GM19328 (cell line): ENCODE results near the gene IRAG1.
"Not testable (repeated sequence)": the region's sequence is repeated elsewhere in the genome, so short reads cannot be mapped to it uniquely, and the experiment has no call there.

ENCODE experiments used
- ATAC-seq: cut with Tn5 transposase; IDR thresholded peaks from one replicate; pipeline ENCODE4 v1.9.1; 2021; ENCODE audit warnings: mild to moderate bottlenecking, moderate library complexity; ENCODE audit not compliant: unreplicated experiment

The IRAG1 gene

DNA sequence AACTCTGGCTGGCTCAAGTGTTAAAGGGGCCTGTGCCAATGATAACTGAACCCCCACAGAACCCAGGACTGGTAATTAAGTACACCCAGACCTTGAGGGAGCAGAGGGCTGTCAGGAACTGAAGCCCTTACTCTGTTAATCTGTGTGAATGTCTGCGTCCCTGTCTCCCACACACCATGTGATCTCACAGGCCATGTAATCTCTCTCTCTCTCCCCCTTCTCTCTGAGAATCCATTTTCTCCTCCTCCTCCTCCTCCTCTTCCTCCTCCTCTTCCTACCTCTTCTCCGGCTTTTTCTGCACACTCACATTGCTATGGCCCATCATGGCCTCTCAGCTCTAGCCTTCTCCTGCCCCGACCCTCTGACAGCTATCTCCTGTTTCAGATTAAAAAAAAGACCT, 14.6 kb upstream of the IRAG1 start:
- no peak for ATAC-seq

DNA sequence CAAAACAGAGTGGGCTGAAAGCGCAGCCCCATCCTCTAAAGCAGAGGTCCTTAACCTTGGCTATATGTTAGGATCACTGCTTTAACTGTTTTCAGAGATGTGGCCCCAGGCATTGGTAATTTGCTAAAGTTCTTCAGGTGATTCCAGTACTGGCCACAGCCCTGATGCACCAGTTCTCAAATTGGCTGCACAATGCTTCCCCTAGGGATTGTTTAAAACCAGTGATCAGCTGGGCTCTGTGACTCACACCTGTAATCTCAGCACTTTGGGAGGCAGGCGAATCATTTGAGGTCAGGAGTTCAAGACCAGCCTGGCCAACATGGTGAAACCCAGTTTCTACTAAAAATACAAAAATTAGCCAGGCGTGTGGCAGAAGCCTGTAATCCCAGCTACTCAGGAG, 8.4 kb upstream of the IRAG1 start:
- no peak for ATAC-seq

DNA sequence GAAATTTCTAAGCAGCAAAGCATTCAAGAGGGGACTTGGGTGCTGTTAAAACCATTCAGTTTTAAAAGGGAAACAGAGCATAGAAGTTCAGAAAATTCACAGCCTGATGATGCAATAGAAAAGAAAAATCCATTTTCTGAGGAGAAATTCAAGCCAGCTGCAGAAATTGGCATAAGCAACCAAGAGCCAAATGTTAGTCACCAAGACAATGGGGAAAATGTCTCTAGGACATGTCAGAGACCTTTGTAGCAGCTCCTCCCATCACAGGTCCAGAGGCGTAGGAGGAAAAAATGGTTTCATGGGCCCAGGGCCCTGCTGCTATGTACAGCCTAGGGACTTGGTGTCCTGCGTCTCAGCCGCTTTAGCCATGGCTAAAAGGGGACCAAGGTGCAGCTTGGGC, 5.5 kb upstream of the IRAG1 start:
- no peak for ATAC-seq

DNA sequence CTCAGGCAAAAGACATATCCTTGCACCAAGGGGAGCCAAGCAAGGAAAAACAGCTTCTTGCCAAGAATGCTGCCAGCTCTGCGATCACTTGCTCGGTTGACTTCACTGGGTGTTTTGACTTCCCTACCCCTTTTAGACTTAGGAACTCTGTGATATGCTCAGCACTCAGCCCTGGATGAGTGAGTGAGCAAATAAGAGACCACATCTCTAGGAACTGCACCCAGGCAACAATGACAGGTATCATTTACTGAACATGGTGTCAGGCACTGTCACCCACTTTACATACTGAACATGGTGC, 3.7 kb upstream of the IRAG1 start:
- ATAC-seq, result no peak

- no peak for ATAC-seq
Observed at GRCh38 chr11:10696468-10697322, 3.1 kb upstream of the IRAG1 start.

GRCh38 chr11:10695833-10696232, 2.3 kb upstream of the IRAG1 start:
- no peak for ATAC-seq

GRCh38 chr11:10694486-10695239, 1.1 kb upstream of the IRAG1 start:
- ATAC-seq, result no peak

GRCh38 chr11:10692531-10693115, 932 bp downstream of the IRAG1 start:
- ATAC-seq, result no peak

DNA sequence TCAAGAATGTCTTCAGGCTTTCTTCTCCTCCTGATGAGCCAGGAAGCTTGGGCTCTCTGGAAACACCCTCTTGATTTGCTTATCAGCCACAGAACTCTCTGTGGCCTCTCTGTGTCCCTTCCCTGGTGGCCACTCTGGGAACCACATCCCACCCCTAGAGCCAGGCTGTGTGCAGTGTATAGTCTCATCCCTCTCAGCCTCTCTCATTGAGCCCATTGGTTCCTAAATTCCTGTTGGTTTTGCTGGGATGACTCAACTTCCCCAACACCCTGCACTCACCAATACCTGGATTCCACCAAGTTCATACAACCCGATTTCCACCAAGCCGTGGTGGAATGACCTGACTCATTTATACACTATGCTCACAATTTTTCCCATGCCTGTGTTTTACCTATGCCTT, 5.2 kb downstream of the IRAG1 start:
- ATAC-seq, result no peak

DNA sequence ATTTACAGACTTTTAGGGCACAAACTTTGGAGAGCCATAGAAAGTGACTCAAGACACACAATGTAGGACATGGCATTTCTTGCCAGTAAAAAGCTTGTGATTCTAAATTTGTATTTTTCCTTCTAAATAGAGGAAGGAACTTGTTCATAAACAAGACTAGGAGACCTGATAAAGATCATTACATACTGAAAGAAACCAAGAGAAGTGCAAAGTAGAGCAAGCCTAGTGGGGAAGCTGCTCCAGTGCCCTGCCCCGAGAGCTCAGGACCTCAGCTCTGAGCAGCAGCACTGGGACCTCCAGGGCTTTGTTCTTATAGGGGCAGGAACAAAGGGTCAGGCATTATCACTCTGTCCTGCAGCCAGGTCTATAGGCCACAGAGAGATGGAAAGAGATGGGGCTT, 7.2 kb downstream of the IRAG1 start:
- ATAC-seq, result no peak

DNA sequence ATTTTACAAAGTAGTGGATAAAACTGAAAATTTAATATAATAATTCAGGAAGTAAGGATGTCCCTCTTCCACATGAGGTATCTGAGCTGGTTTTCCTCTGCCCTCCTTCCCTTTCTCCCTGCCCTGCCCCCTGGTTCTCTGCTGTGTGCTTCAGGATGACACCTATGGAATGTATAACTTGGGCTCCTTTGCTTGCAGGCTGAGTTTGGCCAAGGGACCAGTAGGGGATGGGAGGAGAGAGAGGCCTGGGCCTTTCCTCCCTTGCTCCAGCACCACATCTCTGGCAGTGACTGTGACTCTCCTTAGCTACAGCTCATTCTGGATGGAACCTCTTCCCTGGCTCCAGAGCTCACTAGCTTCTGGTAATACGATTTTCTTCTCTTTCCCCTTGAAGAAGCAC, 10.1 kb downstream of the IRAG1 start:
- ATAC-seq, result no peak

DNA sequence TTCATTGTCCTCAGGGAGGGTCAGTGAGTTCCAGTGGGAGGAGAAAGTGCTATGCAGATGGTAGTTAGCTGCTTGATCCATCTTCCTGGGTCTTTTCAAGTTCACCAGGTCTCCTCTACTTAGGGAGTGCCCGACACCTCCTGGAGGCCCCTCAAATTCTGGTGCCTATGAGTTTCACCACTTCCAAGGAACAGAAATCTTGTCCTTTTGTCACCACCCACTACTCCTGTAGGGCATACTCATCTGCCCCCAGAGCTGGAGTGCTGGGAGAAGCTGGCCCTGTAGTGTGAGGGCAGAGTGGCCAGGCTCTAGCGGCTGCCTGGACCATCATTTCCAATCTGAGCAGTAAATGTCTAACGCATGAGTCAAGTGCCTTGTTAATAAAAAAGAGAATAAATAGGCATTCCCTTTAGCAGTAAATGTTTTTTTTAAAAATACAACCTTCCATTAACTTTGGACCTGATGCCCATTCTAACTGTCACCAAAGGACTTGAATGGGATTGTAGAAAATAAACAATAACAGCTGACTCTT, 12.5 kb downstream of the IRAG1 start:
- ATAC-seq, result no peak

DNA sequence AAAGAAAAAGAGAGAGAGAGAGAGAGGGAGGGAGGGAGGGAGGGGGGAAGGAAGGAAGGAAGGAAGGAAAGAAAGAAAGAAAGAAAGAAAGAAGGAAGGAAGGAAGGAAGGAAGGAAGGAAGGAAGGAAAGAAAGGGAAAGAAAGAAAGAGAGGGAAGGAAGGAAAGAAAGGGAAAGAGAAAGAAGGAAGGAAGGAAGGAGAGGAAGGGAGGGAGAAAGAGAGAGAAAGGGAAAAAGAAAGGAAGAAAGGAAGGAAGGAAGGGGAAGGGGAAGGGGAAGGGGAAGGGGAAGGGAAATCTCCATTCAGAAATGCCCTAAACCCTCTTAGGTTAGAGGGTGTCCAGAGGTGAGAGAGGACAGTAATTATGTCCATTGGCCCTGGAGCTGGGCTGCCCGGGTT, 13.3 kb downstream of the IRAG1 start:
- ATAC-seq, result not testable (repeated sequence)

DNA sequence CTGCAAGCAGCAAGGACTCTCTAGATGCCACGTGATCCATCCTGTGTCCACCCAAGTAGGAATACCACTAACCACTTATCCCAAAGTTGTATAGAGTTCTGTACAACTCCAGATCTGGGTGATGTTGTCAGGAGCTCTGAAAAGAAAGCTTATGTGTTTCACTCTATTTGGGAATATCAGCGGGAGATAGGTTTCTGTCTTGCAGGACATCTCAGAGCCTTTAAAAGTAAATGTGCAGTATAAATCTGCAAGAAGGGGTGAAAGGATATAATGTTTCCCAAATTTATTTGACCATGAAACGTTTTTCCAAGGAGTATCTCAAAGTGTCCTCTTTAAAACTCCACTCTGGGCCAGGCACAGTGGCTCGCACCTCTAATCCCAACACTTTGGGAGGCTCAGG, 13.9 kb downstream of the IRAG1 start:
- no peak for ATAC-seq

DNA sequence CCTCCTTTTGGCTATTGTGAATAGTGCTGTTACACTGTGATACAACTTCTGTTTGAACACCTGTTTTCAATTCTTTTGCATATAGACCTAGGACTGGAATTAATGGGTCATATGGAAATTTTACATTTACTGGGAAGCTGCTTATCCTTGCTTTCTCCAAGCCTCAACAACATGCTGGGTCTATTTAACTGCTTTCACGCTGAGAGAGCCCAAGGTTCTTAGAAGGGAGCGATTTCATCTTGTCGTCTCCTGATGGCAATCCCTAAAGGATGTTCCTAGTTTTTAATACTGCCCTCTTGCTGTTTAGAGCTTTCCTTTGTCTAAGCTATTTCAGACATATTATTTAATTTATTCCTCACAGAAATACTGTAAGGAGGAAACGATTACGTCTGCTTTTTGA, 15.5 kb downstream of the IRAG1 start:
- no peak for ATAC-seq

DNA sequence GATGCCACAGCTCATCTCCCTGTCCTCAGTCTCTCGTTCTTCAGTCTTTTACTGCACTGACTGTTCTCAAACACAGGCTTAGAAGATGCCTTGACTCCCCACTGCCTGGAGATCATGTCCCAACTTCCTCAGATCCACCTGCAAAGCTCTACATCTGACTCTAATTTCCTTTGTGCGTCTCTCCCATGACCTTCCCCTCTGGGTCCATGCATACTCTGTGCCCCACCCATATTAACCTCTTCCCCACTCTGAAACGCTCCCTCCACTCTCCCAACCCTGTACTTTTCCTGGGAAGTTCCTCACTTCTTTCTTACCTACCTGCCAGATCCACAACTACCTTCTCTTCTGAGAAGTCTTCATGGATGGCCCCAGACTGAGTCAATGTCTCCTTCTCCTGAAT, 16.6 kb downstream of the IRAG1 start:
- no peak for ATAC-seq

DNA sequence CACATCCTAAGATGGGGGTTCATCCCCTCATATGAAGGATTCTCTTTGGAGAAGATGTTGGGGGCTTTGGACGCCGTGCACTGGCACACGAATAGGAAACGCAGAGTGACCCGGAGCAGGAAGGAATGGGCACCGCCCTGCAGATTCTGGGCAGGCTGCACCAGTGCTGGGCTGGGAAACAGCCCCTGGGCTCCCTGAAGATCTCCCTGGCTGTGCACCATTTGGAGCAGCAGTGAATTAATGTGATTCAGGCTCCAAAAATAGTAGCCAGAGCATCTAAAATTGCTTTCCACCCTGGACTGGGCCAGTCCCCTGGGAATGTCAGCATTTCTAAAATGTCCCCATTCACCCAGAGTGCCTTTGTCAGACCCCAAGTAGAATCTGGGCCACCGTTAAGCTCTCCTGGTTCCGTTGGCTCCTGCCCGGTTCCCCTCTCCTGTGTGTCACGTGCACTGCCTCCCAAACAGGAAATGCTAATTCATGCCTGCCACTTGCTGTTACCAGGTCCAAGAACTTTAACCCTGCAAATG, 18.6 kb downstream of the IRAG1 start:
- no peak for ATAC-seq

GRCh38 chr11:10674440-10674855, 19.1 kb downstream of the IRAG1 start:
- no peak for ATAC-seq

GRCh38 chr11:10673501-10674062, 20.0 kb downstream of the IRAG1 start:
- no peak for ATAC-seq

GRCh38 chr11:10670099-10670498, 23.5 kb downstream of the IRAG1 start:
- ATAC-seq, result no peak
